H9 (cell line): Measurements from ENCODE around the gene TIMM8A. TPM values are rescaled to one million over a fixed set of nuclear protein-coding genes. Genes with fewer than 3 reads are reported as not detected.

Experiments used
- DNase-seq: peaks from one replicate; pipeline ENCODE4 v3.0.0-alpha.2; 2017
- H2AFZ ChIP-seq: one replicate; pipeline ENCODE4 v1.6.1; 2013; ENCODE audit warnings: mild to moderate bottlenecking, low read length, control low read depth, moderate library complexity
- H2AK5ac ChIP-seq: 2 replicates; pipeline ENCODE4 v1.6.1; 2013; ENCODE audit warnings: low read length, control low read depth, mixed read lengths; ENCODE audit not compliant: insufficient read length
- H2BK120ac ChIP-seq: one replicate; pipeline ENCODE4 v1.6.1; 2013; ENCODE audit warnings: low read depth, mild to moderate bottlenecking, low read length, control low read depth, inconsistent platforms; ENCODE audit not compliant: poor library complexity, severe bottlenecking
- H2BK12ac ChIP-seq: 2 replicates; pipeline ENCODE4 v1.6.1; 2013; ENCODE audit warnings: low read length, control low read depth, mixed read lengths, low read depth; ENCODE audit not compliant: insufficient read length
- H2BK15ac ChIP-seq: 2 replicates; pipeline ENCODE4 v1.6.1; 2013; ENCODE audit warnings: low read depth, low read length, control low read depth
- H2BK20ac ChIP-seq: one replicate; pipeline ENCODE4 v1.6.1; 2013; ENCODE audit warnings: low read depth, mild to moderate bottlenecking, low read length, control low read depth, inconsistent platforms; ENCODE audit not compliant: poor library complexity, severe bottlenecking
- H2BK5ac ChIP-seq: 2 replicates; pipeline ENCODE4 v1.6.1; 2013; ENCODE audit warnings: low read length, control low read depth, mixed read lengths; ENCODE audit not compliant: insufficient read length
- H3K14ac ChIP-seq: 2 replicates; pipeline ENCODE4 v1.6.1; 2013; ENCODE audit warnings: low read length, control low read depth; ENCODE audit not compliant: insufficient read depth
- H3K18ac ChIP-seq: 2 replicates; pipeline ENCODE4 v1.6.1; 2013; ENCODE audit warnings: low read depth, mild to moderate bottlenecking, mixed read lengths, low read length, control low read depth; ENCODE audit not compliant: insufficient read length
- H3K23ac ChIP-seq: 2 replicates; pipeline ENCODE4 v1.6.1; 2013; ENCODE audit warnings: low read length, control low read depth, mixed read lengths, low read depth; ENCODE audit not compliant: insufficient read length
- H3K23me2 ChIP-seq: 2 replicates; pipeline ENCODE4 v1.6.1; 2013; ENCODE audit warnings: low read depth, mild to moderate bottlenecking, mixed read lengths, low read length, control low read depth; ENCODE audit not compliant: insufficient read length, poor library complexity, severe bottlenecking
- H3K27ac ChIP-seq: 2 replicates; pipeline ENCODE4 v1.5.1; 2013; ENCODE audit warnings: low read length, control low read depth, mixed read lengths, low read depth; ENCODE audit not compliant: insufficient read length
- H3K27me3 ChIP-seq: 2 replicates; pipeline ENCODE4 v1.6.1; 2013; ENCODE audit warnings: low read length, control low read depth, inconsistent platforms; ENCODE audit not compliant: insufficient read depth
- H3K4ac ChIP-seq: 2 replicates; pipeline ENCODE4 v1.6.1; 2013; ENCODE audit warnings: low read depth, mild to moderate bottlenecking, control low read depth, inconsistent platforms, low read length, moderate library complexity
- H3K4me1 ChIP-seq: 2 replicates; pipeline ENCODE4 v1.6.1; 2013; ENCODE audit warnings: low read length, control low read depth, inconsistent platforms; ENCODE audit not compliant: insufficient read depth
- H3K4me2 ChIP-seq: 2 replicates; pipeline ENCODE4 v1.6.1; 2013; ENCODE audit warnings: low read length, control low read depth, mixed read lengths; ENCODE audit not compliant: insufficient read length, insufficient read depth
- H3K56ac ChIP-seq: 2 replicates; pipeline ENCODE4 v1.6.1; 2013; ENCODE audit warnings: low read depth, mild to moderate bottlenecking, mixed read lengths, low read length, control low read depth; ENCODE audit not compliant: insufficient read length
- H3K79me1 ChIP-seq: 2 replicates; pipeline ENCODE4 v1.6.1; 2013; ENCODE audit warnings: low read depth, mild to moderate bottlenecking, moderate library complexity, low read length, control low read depth, inconsistent platforms; ENCODE audit not compliant: insufficient read depth, poor library complexity, severe bottlenecking
- H3K79me2 ChIP-seq: 2 replicates; pipeline ENCODE4 v1.6.1; 2013; ENCODE audit warnings: low read length, control low read depth, inconsistent platforms; ENCODE audit not compliant: insufficient read depth
- H3K9ac ChIP-seq: 2 replicates; pipeline ENCODE4 v1.6.1; 2013; ENCODE audit warnings: low read length, control low read depth, mixed read lengths; ENCODE audit not compliant: insufficient read length; ENCODE audit errors: extremely low read depth
- H3K9me3 ChIP-seq: one replicate; pipeline ENCODE4 v1.6.1; 2013; ENCODE audit warnings: low read depth, low read length, inconsistent platforms; ENCODE audit not compliant: control insufficient read depth
- H3T11ph ChIP-seq: one replicate; pipeline ENCODE4 v1.6.1; 2013; ENCODE audit warnings: mild to moderate bottlenecking, low read length, control low read depth, inconsistent platforms
- H4K20me1 ChIP-seq: one replicate; pipeline ENCODE4 v1.6.1; 2013; ENCODE audit not compliant: control insufficient read depth, insufficient read length, insufficient read depth
- H4K5ac ChIP-seq: 2 replicates; pipeline ENCODE4 v1.6.1; 2013; ENCODE audit warnings: low read depth, mild to moderate bottlenecking, mixed read lengths, low read length, control low read depth; ENCODE audit not compliant: insufficient read length
- H4K8ac ChIP-seq: replicated peaks from 2 replicates; pipeline ENCODE4 v1.6.1; 2013; ENCODE audit warnings: low read length, control low read depth, mixed read lengths, low read depth; ENCODE audit not compliant: insufficient read length
- H4K91ac ChIP-seq: 2 replicates; pipeline ENCODE4 v1.6.1; 2013; ENCODE audit warnings: low read depth, mild to moderate bottlenecking, moderate library complexity, mixed read lengths, low read length, control low read depth; ENCODE audit not compliant: insufficient read length
- H3K27ac Mint-ChIP-seq, 3 experiments: 2 replicates in 2 of 3; 3 replicates in 1 of 3; pipeline ENCODE4 v1.8.0; 2020 to 2021; ENCODE audit warnings: mixed read lengths in 3 of 3, mild to moderate bottlenecking in 1 of 3, moderate library complexity in 1 of 3
- H3K27me3 Mint-ChIP-seq: 2 replicates; pipeline ENCODE4 v1.8.0; 2021; ENCODE audit warnings: low read depth, mild to moderate bottlenecking, moderate library complexity, mixed read lengths
- H3K36me3 Mint-ChIP-seq, 3 experiments: 2 replicates in 2 of 3; 3 replicates in 1 of 3; pipeline ENCODE4 v1.8.0; 2020 to 2021; ENCODE audit warnings: low read depth in 3 of 3, mixed read lengths in 3 of 3; ENCODE audit not compliant: insufficient read depth in 1 of 3
- H3K4me1 Mint-ChIP-seq, 2 experiments: 2 replicates each; pipeline ENCODE4 v1.8.0; 2020; ENCODE audit warnings: mixed read lengths in 2 of 2
- H3K4me3 Mint-ChIP-seq, 2 experiments: 2 replicates in 1 of 2; 3 replicates in 1 of 2; pipeline ENCODE4 v1.8.0; 2020 to 2021; ENCODE audit warnings: mild to moderate bottlenecking in 2 of 2, mixed read lengths in 2 of 2, moderate library complexity in 1 of 2
- H3K9me3 Mint-ChIP-seq, 2 experiments: 2 replicates in 1 of 2; 3 replicates in 1 of 2; pipeline ENCODE4 v1.8.0; 2020; ENCODE audit warnings: mild to moderate bottlenecking in 2 of 2, mixed read lengths in 2 of 2, moderate library complexity in 1 of 2
- CTCF ChIP-seq: fragments of 200-600 bp; sonication (generic); conservative IDR thresholded peaks from 3 replicates; pipeline ENCODE4 v1.8.0; 2021; ENCODE audit warnings: antibody characterized with exemption, mild to moderate bottlenecking
- WGBS: extraction: QIAGEN DNeasy Blood & Tissue Kit; methylation state at CpG from one replicate; pipeline ENCODE4 v1.1.7; 2013; ENCODE audit warnings: missing lambda C conversion rate, low lambda C conversion rate, mixed read lengths; ENCODE audit not compliant: insufficient read length; ENCODE audit errors: extremely low coverage; 5-methylcytosine and 5-hydroxymethylcytosine counted together
- total RNA-seq: library from RNA; stranded (reverse); gene quantifications from 2 replicates; pipeline ENCODE4 v1.2.1, GENCODE V29; 2021

The TIMM8A gene
- total RNA-seq, 1 experiment from 2014 or later: 40.2 TPM

DNA sequence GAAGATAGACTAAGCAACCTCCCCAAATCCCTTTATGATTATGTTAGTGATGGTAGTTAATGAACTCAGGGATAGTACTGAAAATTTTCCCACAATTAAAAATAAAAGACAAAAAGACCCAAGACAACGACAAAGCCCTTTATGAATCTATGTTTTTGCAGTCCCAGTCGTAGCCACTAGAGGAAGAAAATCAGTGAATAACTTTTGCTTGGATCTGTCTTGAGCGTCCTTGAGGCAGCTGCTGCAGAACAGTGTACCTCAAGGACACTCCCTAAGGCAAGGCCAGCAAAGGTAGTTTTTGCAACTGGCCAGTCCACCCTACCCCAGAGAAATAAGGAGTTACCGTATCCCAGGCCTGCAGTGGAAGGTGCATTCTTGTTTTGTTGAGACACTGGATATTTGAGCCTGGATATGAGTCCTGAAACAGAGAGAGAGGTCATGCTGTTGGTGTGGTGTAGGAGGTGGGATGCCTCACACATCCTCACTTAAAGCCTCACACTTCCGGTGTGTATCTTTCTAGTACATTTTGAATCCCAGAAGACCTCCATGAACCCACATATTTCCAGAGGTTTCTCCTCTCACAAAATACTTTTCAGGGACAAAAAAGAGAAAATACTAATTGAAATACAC, 8.7 kb upstream of the TIMM8A start:
- H3K4me1 Mint-ChIP-seq: no peaks in the 10 kb centered on the region

More for the DNA sequence above, 8.7 kb upstream of the TIMM8A start:
- H3K9ac ChIP-seq: no peak overlapping the region
- H3K9me3 ChIP-seq: peaks cover 62% of the 10 kb centered on the region
- no peak overlapping the region for H3K18ac ChIP-seq
- no peak overlapping the region for H3K56ac ChIP-seq
- no peak overlapping the region for H3K4me2 ChIP-seq
- H4K5ac ChIP-seq: no peak overlapping the region
- no peak overlapping the region for H4K8ac ChIP-seq
- H2AFZ ChIP-seq: no peak overlapping the region
- no peak overlapping the region for H2BK5ac ChIP-seq
- H3K27ac ChIP-seq: no peak overlapping the region
- H3K79me1 ChIP-seq: no peaks in the 10 kb centered on the region
- H2BK12ac ChIP-seq: no peak overlapping the region
- no peak overlapping the region for H2BK15ac ChIP-seq
- no peak overlapping the region for H2BK120ac ChIP-seq
- no peak overlapping the region for H2BK20ac ChIP-seq
- TF ChIP-seq CTCF: peak; percentile 46
- no peak overlapping the region for H4K91ac ChIP-seq
- H3T11ph ChIP-seq: no peak overlapping the region
- Mint-ChIP-seq H3K27ac (no peak overlapping the region), H3K9me3 (peaks cover 77 to 81% of the 10 kb centered on the region in 2 experiments), H3K36me3 (peaks cover 0 to 4% (median 2%) of the 10 kb centered on the region in 3 experiments; a peak in 2 of 7 replicates), H3K4me3 (no peak overlapping the region), H3K27me3 (peaks cover 5% of the 10 kb centered on the region; the same call in 1 of the 2 replicates)
- H3K4ac ChIP-seq: no peak overlapping the region
- no peak overlapping the region for H2AK5ac ChIP-seq
- no peaks in the 10 kb centered on the region for H4K20me1 ChIP-seq
- no peaks in the 10 kb centered on the region for H3K23me2 ChIP-seq
- no CpG with 5 or more reads among the region's 5 CpGs for WGBS
- no peaks in the 10 kb centered on the region for H3K79me2 ChIP-seq
- no peaks in the 10 kb centered on the region; the same call in 1 of the 2 replicates for H3K4me1 ChIP-seq
- no peak overlapping the region for H3K14ac ChIP-seq
- no peak overlapping the region for H3K23ac ChIP-seq
- no peaks in the 10 kb centered on the region for H3K27me3 ChIP-seq
- no peak for DNase-seq
